Measurements from ENCODE around the gene LAMB4. TPM values are rescaled to one million over a fixed set of nuclear protein-coding genes. Genes with fewer than 3 reads are reported as not detected.

LAMB4 gene
- total and polyA plus RNA-seq, 2 of the 8 experiments (the other 6 are each of a cell fraction or from before 2014, with no cell fraction given), result not detected

GRCh38 chr7:107977048-107977447, 153.1 kb downstream of the LAMB4 start (continued):
- TF ChIP-seq CTCF (IDR thresholded peaks at IDR 0.05; ENCODE audit: control extremely low read depth in 1 of 3, insufficient read depth in 1 of 3, low read depth in 1 of 3, low read length in 3 of 3), result no peak
- TF ChIP-seq USF2 (IDR thresholded peaks at IDR 0.05; ENCODE audit: low read length), result no peak
- TF ChIP-seq CHD2 (IDR thresholded peaks at IDR 0.05; ENCODE audit: low read length), result no peak
- TF ChIP-seq NRF1 (IDR thresholded peaks at IDR 0.05; ENCODE audit: low read depth, low read length), result no peak
- no peak for TF ChIP-seq BACH1 (IDR thresholded peaks at IDR 0.05; ENCODE audit: low read length)

Measured in H1 (cell line).